Esophagus squamous epithelium (tissue), 5 donors: ENCODE measurements around the gene CDK2. TPM values are rescaled to one million over a fixed set of nuclear protein-coding genes. Genes with fewer than 3 reads are reported as not detected.
A peak's percentile ranks its signal among the peaks of the same experiment; 100 is the strongest.

ENCODE experiments used
- DNase-seq: peaks from one replicate; lab custom pipeline; 2025; lab: John Stamatoyannopoulos, UW
- H3K27ac ChIP-seq, 4 donors: fragments of 200-600 bp; sonication (generic); one replicate each; pipeline ENCODE4 v1.5.1; 2016 to 2019; ENCODE audit warnings: mild to moderate bottlenecking in 1 of 4
- H3K27me3 ChIP-seq, 4 donors: fragments of 200-600 bp; sonication (generic); 1 replicate in 3 of 4; 2 replicates in 1 of 4; pipeline versions ENCODE4 v1.5.1 to v1.6.0; 2017 to 2021; ENCODE audit warnings: antibody characterized with exemption in 1 of 4
- H3K36me3 ChIP-seq, 3 donors: fragments of 200-600 bp; sonication (generic); one replicate each; pipeline ENCODE4 v1.5.1; 2016 to 2019
- H3K4me1 ChIP-seq, 3 donors: fragments of 200-600 bp; sonication (generic); one replicate each; pipeline ENCODE4 v1.5.1; 2017 to 2019
- H3K4me3 ChIP-seq, 4 donors: fragments of 200-600 bp; sonication (generic); 1 replicate in 3 of 4; 2 replicates in 1 of 4; pipeline ENCODE4 v1.5.1; 2016 to 2019; ENCODE audit warnings: mild to moderate bottlenecking in 2 of 4, moderate library complexity in 1 of 4
- H3K9me3 ChIP-seq, 3 donors: fragments of 200-600 bp; sonication (generic); one replicate each; pipeline ENCODE4 v1.5.1; 2016 to 2019
- CTCF ChIP-seq, 6 experiments: fragments of 450-650 bp in 4 of 6; fragments of 200-600 bp in 2 of 6; sonication (generic) in 2 of 6; IDR thresholded peaks; one replicate each; pipeline ENCODE4 v1.5.1; 2016 to 2019; ENCODE audit warnings: antibody characterized with exemption in 6 of 6, mild to moderate bottlenecking in 4 of 6, moderate library complexity in 4 of 6
- POLR2A ChIP-seq, 4 donors: fragments of 450-650 bp; IDR thresholded peaks; one replicate each; pipeline ENCODE4 v1.6.1; 2017; ENCODE audit warnings: antibody characterized with exemption in 4 of 4, mild to moderate bottlenecking in 4 of 4, moderate library complexity in 3 of 4
- WGBS, 2 donors: methylation state at CpG; one replicate each; pipeline ENCODE4 v1.1.5; 2018; 5-methylcytosine and 5-hydroxymethylcytosine counted together
- intact Hi-C: fragments of 100-400 bp; cut with DNase I; formaldehyde crosslinking; loops from one replicate; pipeline ENCODE4 v1.15.0; 2022
- total RNA-seq, 4 donors: library from RNA; depleted of rRNA; stranded (reverse); fragments of >200 nt; gene quantifications; one replicate each; pipeline ENCODE4 v1.1.0, GENCODE V29; 2016
- donor health status: DM: yes; HTN: yes; CAD: no.

The CDK2 gene
- total RNA-seq, 4 donors from 2014 or later = 11.1 to 22.6 (median 17.0) TPM

DNA sequence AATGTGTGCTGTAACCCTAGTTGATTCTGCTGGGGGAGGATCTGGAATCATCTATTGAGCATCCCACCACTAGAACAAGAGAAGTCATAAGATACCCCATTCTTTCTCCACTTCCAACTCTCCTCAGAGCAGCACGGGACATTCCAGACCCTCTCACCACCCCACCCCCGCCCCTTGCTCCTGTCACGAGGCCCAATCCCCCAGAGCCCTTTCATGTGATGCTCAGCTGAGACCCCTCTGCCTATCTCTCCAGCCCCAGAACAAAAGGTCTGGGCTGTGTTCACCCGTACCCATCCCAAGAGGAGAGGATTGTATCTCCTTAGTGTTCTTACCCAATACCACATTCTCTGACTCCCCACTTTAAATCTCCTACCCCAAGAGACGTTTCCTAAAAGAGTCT lies 1.4 kb upstream of the CDK2 start:
- Histone ChIP-seq H3K27me3 (no peaks in the 10 kb centered on the region), H3K4me3 (no peak overlapping the region), H3K4me1 (peaks cover 9 to 30% (median 12%) of the 10 kb centered on the region in 3 donors), H3K36me3 (peaks cover 0 to 12% (median 0%) of the 10 kb centered on the region in 3 donors), H3K27ac (no peak overlapping the region), H3K9me3 (no peaks in the 10 kb centered on the region)
- intact Hi-C loops = no loop called here
- DNase-seq = no peak
- TF ChIP-seq POLR2A (IDR thresholded peaks at IDR 0.05) (no peak), CTCF (IDR thresholded peaks at IDR 0.05) (no peak)
- WGBS, 2 donors = 56 to 78% methylated on average over 4 of the region's 5 CpGs

GRCh38 chr12:55965941-55966407 lies 656 bp upstream of the CDK2 start, which contains the start of gene PMEL:
PMEL (minus strand) TSS chr12:55966042; CDS start chr12:55966011, 31 bp downstream.
- intact Hi-C loops = no loop called here
- 2 to 7% methylated on average over 4 of the region's 4 CpGs for WGBS, 2 donors
- H3K36me3 ChIP-seq = peaks cover 0 to 18% (median 0%) of the 10 kb centered on the region in 3 donors

GRCh38 chr12:55969356-55969755 lies 2.7 kb downstream of the CDK2 start:
- H3K27me3 ChIP-seq = no peaks in the 10 kb centered on the region
- intact Hi-C loops = no loop called here
- peaks cover 9 to 46% (median 23%) of the 10 kb centered on the region in 3 donors for H3K4me1 ChIP-seq
- TF ChIP-seq CTCF (IDR thresholded peaks at IDR 0.05) = no peak
- no peak for TF ChIP-seq POLR2A (IDR thresholded peaks at IDR 0.05)
- 88 to 94% methylated on average over 4 of the region's 4 CpGs for WGBS, 2 donors
- no peak overlapping the region for H3K4me3 ChIP-seq
- peaks cover 0 to 26% (median 0%) of the 10 kb centered on the region in 3 donors for H3K36me3 ChIP-seq
- no peak for DNase-seq
- no peaks in the 10 kb centered on the region for H3K9me3 ChIP-seq
- H3K27ac ChIP-seq = no peak overlapping the region

More at GRCh38 chr12:55965941-55966407, 656 bp upstream of the CDK2 start, which contains the start of gene PMEL:
- Histone ChIP-seq H3K9me3 (no peaks in the 10 kb centered on the region), H3K4me1 (peaks cover 9 to 30% (median 12%) of the 10 kb centered on the region in 3 donors), H3K27me3 (no peaks in the 10 kb centered on the region), H3K27ac (peak within 1 kb of the TSS; percentile 88 to 93 (median 91)), H3K4me3 (peak within 1 kb of the TSS; percentile 68 to 90 (median 82))
- TF ChIP-seq CTCF (IDR thresholded peaks at IDR 0.05) = no peak
- TF ChIP-seq POLR2A (IDR thresholded peaks at IDR 0.05) = no peak
- DNase-seq = no peak

DNA sequence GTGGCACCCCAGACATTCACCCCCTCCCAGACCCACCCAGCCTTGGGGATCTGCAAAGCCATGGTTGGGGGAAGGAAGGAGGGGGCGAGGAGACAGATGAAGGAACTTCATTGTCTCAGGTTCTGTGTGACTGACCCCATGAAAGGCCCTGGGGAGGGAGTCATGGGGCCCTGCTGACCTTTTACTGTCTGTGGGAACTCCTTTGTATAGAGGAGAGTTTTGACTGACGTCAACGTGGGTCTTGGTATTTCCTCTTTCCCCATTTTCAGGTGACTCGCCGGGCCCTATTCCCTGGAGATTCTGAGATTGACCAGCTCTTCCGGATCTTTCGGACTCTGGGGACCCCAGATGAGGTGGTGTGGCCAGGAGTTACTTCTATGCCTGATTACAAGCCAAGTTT lies 4.1 kb downstream of the CDK2 start:
- no peaks in the 10 kb centered on the region for H3K27me3 ChIP-seq
- peaks cover 0 to 28% (median 0%) of the 10 kb centered on the region in 3 donors for H3K36me3 ChIP-seq
- H3K4me3 ChIP-seq = no peak overlapping the region
- TF ChIP-seq POLR2A (IDR thresholded peaks at IDR 0.05) (no peak), CTCF (IDR thresholded peaks at IDR 0.05) (no peak)
- intact Hi-C loops = no loop called here
- DNase-seq = no peak
- 78 to 85% methylated on average over 4 to 6 of the region's 7 CpGs for WGBS, 2 donors
- H3K4me1 ChIP-seq = peaks cover 18 to 55% (median 33%) of the 10 kb centered on the region in 3 donors
- H3K9me3 ChIP-seq = no peaks in the 10 kb centered on the region
- peak overlapping the region in 2 of 4 donors; percentile 62 to 94 for H3K27ac ChIP-seq

DNA sequence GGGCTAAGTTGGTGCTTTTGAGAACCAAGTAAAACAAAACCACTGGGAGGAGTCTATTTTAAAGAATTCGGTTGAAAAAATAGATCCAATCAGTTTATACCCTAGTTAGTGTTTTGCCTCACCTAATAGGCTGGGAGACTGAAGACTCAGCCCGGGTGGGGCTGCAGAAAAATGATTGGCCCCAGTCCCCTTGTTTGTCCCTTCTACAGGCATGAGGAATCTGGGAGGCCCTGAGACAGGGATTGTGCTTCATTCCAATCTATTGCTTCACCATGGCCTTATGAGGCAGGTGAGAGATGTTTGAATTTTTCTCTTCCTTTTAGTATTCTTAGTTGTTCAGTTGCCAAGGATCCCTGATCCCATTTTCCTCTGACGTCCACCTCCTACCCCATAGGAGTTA lies 5.4 kb downstream of the CDK2 start:
- H3K4me3 ChIP-seq = no peak overlapping the region

More for the DNA sequence above, 5.4 kb downstream of the CDK2 start:
- no peak for DNase-seq
- Histone ChIP-seq H3K27ac (peak overlapping the region; percentile 62 to 97 (median 92)), H3K9me3 (no peaks in the 10 kb centered on the region), H3K4me1 (peaks cover 16 to 59% (median 41%) of the 10 kb centered on the region in 3 donors), H3K27me3 (no peaks in the 10 kb centered on the region), H3K36me3 (peaks cover 0 to 40% (median 0%) of the 10 kb centered on the region in 3 donors)
- intact Hi-C loops = no loop called here
- WGBS, 2 donors = 37 to 56% methylated on average over 3 of the region's 3 CpGs
- TF ChIP-seq CTCF (IDR thresholded peaks at IDR 0.05) (no peak), POLR2A (IDR thresholded peaks at IDR 0.05) (no peak)
